Retinal pigment epithelial cell (primary cell): ENCODE results near the gene FAT3.

Experiments used
- DNase-seq: peaks from one replicate; pipeline ENCODE4 v3.0.0-alpha.2; 2010; ENCODE audit warnings: low read depth
- H3K4me3 ChIP-seq: 2 replicates; pipeline ENCODE4 v1.5.1; 2011; ENCODE audit warnings: mild to moderate bottlenecking, low read length, control low read depth, moderate library complexity
- CTCF ChIP-seq: conservative IDR thresholded peaks from 2 replicates; pipeline ENCODE4 v1.5.1; 2011; ENCODE audit warnings: low read depth, low read length, control low read depth, inconsistent platforms

The FAT3 gene

GRCh38 chr11:92227230-92227814 lies 2.7 kb downstream of the FAT3 start:
- H3K4me3 ChIP-seq, result peak overlapping the region; percentile 68
- TF ChIP-seq CTCF, result peak; percentile 11

DNA sequence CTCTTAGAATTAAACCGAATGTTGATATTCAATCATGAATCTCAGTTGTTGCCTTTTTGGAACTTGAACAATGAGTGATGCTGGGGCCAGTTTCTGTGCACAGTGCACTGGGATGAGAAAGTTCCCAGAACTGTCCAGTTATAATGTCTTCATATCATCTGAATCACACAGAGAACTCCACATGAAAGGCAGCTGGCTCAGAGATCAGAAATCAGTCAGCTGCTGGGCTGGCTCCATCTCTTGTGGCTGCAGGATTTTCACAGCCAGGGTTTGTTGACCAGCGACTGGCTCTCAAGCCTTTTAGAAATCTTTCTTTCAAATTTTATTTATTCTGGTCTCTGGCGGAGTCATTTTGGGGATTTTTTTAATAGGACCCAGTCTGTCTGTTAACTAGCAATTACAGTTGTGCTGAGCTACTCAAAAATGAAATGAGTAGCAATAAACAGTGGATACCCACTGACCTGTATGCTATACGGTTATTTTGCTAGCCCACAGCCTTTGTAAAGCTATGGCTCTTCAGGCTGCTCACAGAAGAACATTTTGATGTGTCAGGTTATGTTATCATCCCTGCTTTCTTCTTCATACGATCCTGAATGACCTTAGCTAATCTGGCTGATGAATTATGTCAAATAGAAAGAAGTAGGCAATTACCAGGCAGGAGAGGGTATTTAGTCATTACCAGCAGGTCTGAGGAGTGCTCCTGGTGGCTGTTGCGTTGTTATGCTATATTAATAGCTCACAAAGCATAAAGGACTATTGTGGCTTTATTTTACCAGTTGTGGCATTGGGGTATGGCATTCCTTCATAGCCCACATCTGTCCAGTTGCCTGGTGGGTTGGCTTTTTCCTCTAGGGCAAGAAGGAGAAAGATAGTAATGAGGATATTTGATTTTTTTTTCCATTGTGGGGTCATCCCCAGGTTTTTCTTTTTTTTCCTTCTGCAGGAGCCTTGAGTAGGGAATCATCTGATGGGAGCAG lies 3.6 kb downstream of the FAT3 start:
- DNase-seq, result no peak
- TF ChIP-seq CTCF, result peak; percentile 2
- no peak overlapping the region for H3K4me3 ChIP-seq

More at GRCh38 chr11:92227230-92227814, 2.7 kb downstream of the FAT3 start:
- no peak for DNase-seq

- no peak for DNase-seq
- no peak for TF ChIP-seq CTCF
- no peak overlapping the region for H3K4me3 ChIP-seq
These were observed 12.2 kb downstream of the FAT3 start for GRCh38 chr11:92236856-92237255.

DNA sequence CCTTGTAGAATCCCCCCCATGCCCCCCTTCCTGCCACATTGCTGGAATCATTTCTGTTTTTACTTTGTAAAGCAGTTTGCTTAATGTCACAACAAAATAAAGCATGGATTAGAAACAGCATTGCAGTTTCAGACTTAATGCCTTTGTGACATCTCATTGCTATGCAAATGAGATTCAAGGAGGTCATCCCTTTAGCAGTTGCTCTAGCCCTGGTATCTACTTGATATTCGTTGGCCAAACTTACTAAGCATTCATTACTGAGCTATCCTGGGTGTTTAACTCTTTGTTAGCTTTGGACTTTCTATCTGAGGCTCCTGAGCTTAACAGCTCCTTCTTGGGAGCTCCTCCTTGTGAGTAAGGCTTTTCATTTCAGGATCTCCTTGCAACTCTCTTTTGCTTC lies 16.3 kb downstream of the FAT3 start:
- no peak overlapping the region for H3K4me3 ChIP-seq
- TF ChIP-seq CTCF, result no peak
- no peak for DNase-seq

DNA sequence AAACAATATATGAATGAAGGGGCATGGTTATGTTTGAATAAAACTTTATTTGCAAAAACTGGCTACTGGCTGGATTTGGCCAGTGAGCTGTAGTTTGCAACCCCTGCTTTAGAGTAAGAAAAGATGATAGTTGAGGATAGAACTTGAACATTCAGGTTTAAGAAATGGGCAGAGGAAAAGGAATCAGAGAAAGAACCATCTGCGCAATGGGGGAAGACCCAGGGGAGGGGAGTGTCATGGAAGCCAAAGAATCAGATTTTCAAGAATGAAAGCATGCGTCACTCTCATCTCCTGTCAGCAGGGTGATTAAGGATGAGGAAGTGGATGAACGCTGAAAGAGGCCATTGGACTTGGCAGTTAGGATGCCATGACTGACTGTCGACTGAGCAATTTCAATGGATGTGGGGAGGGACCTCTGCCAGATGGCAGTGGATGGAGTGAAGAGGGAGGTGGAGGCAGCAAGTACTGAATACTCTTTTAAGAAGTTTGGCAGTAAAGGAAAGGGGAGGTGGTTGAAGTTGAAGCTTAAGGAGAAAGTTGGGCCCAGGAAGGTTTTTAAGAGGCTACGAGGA lies 21.2 kb downstream of the FAT3 start:
- TF ChIP-seq CTCF, result no peak

GRCh38 chr11:92246630-92247029 lies 22.0 kb downstream of the FAT3 start:
- no peak for DNase-seq
- no peak for TF ChIP-seq CTCF
- no peak overlapping the region for H3K4me3 ChIP-seq

More for the DNA sequence above, 21.2 kb downstream of the FAT3 start:
- no peak for DNase-seq
- H3K4me3 ChIP-seq, result no peak overlapping the region
